Measurements from ENCODE around the gene NUFIP1.
"Not testable (repeated sequence)": the region's sequence is repeated elsewhere in the genome, so short reads cannot be mapped to it uniquely, and the experiment has no call there.

NUFIP1 gene

GRCh38 chr13:44989071-44989889 is at the start of gene NUFIP1, which contains the start of gene GPALPP1:
TSS of gene NUFIP1 (minus strand) at chr13:44989471. CDS start at chr13:44989436, 35 bp downstream.
TSS of gene GPALPP1 (plus strand) at chr13:44989538. CDS start at chr13:44989655, 117 bp downstream.
- peak; percentile 97 for DNase-seq (ENCODE audit: low spot score)

- DNase-seq (ENCODE audit: low spot score): no peak
These were observed 46.9 kb upstream of the NUFIP1 start for GRCh38 chr13:45036206-45036605.

- DNase-seq (ENCODE audit: low spot score): no peak
These were observed 45.1 kb upstream of the NUFIP1 start for GRCh38 chr13:45034342-45034741.

GRCh38 chr13:45024847-45025246 is 35.6 kb upstream of the NUFIP1 start:
- no peak for DNase-seq (ENCODE audit: low spot score)

GRCh38 chr13:45021250-45021649 is 32.0 kb upstream of the NUFIP1 start:
- DNase-seq (ENCODE audit: low spot score): no peak

- DNase-seq (ENCODE audit: low spot score): not testable (repeated sequence)
These were observed 30.7 kb upstream of the NUFIP1 start for GRCh38 chr13:45019981-45020380.

- no peak for DNase-seq (ENCODE audit: low spot score)
These were observed 27.6 kb upstream of the NUFIP1 start for GRCh38 chr13:45016792-45017425.

GRCh38 chr13:45015300-45015699 is 26.0 kb upstream of the NUFIP1 start:
- DNase-seq (ENCODE audit: low spot score): no peak

- DNase-seq (ENCODE audit: low spot score): no peak
These were observed 21.9 kb upstream of the NUFIP1 start for GRCh38 chr13:45011198-45011597.

- DNase-seq (ENCODE audit: low spot score): no peak
These were observed 18.6 kb upstream of the NUFIP1 start for GRCh38 chr13:45007823-45008222.

GRCh38 chr13:45007225-45007624 is 18.0 kb upstream of the NUFIP1 start:
- no peak for DNase-seq (ENCODE audit: low spot score)

- no peak for DNase-seq (ENCODE audit: low spot score)
These were observed 14.8 kb upstream of the NUFIP1 start for GRCh38 chr13:45004096-45004495.

- no peak for DNase-seq (ENCODE audit: low spot score)
These were observed 14.1 kb upstream of the NUFIP1 start for GRCh38 chr13:45003417-45003816.

GRCh38 chr13:44989941-44990340 is 670 bp upstream of the NUFIP1 start:
- DNase-seq (ENCODE audit: low spot score): peak; percentile 9

- DNase-seq (ENCODE audit: low spot score): no peak
These were observed 10.9 kb downstream of the NUFIP1 start for GRCh38 chr13:44978328-44978727.

- DNase-seq (ENCODE audit: low spot score): no peak
These were observed 12.2 kb downstream of the NUFIP1 start for GRCh38 chr13:44976949-44977583.

- DNase-seq (ENCODE audit: low spot score): no peak
These were observed 13.1 kb downstream of the NUFIP1 start for GRCh38 chr13:44976196-44976595.

GRCh38 chr13:44974056-44974793 is 15.0 kb downstream of the NUFIP1 start:
- DNase-seq (ENCODE audit: low spot score): no peak

- DNase-seq (ENCODE audit: low spot score): peak; percentile 42
These were observed 16.2 kb downstream of the NUFIP1 start for GRCh38 chr13:44972956-44973581.

GRCh38 chr13:44971656-44972595 is 17.3 kb downstream of the NUFIP1 start:
- no peak for DNase-seq (ENCODE audit: low spot score)
